B cell (primary cell): ENCODE measurements around the gene FAM107B. TPM values are rescaled to one million over a fixed set of nuclear protein-coding genes. Genes with fewer than 3 reads are reported as not detected.

Experiments used
- ATAC-seq: fragments of 200-7000 bp; cut with Tn5 transposase; one replicate; pipeline ENCODE4 v1.10.0; 2021; ENCODE audit warnings: low read depth, mild to moderate bottlenecking, moderate number of reproducible peaks, moderate library complexity
- CTCF ChIA-PET: fragments of 350-600 bp; sonication (Branson Sonifier 250); formaldehyde crosslinking; loops from one replicate; lab custom pipeline; 2021; ENCODE audit warnings: antibody characterized with exemption, inconsistent platforms; lab: Charles Lee
- POLR2A ChIA-PET: fragments of 350-600 bp; sonication (Branson Sonifier 250); formaldehyde crosslinking; loops from one replicate; lab custom pipeline; 2021; ENCODE audit warnings: antibody characterized with exemption; lab: Charles Lee
- DNase-seq: peaks from one replicate; pipeline ENCODE4 v3.0.0; 2013
- H2AFZ ChIP-seq: 2 replicates; pipeline ENCODE4 v1.6.1; 2012; ENCODE audit warnings: mild to moderate bottlenecking, low read depth, low read length; ENCODE audit not compliant: insufficient read depth, poor library complexity, severe bottlenecking
- H3K27ac ChIP-seq, 2 donors: 1 replicate in 1 of 2; 2 replicates in 1 of 2; pipeline ENCODE4 v1.5.1; 2012 to 2013; ENCODE audit warnings: low read length in 2 of 2, mild to moderate bottlenecking in 2 of 2, moderate library complexity in 1 of 2
- H3K27me3 ChIP-seq, 4 experiments: fragments of 200-600 bp in 1 of 4; sonication (generic) in 1 of 4; replicated peaks in 1 of 4; 1 replicate in 2 of 4; 2 replicates in 2 of 4; pipeline versions ENCODE4 v1.6.1 to v1.7.0; 2013 to 2016; ENCODE audit warnings: low read length in 3 of 4, mild to moderate bottlenecking in 2 of 4, mixed read lengths in 1 of 4, moderate library complexity in 1 of 4; ENCODE audit not compliant: insufficient read depth in 4 of 4, control insufficient read depth in 3 of 4; ENCODE audit errors: control extremely low read depth in 1 of 4
- H3K36me3 ChIP-seq, 2 experiments: replicated peaks in 1 of 2; 1 replicate in 1 of 2; 2 replicates in 1 of 2; pipeline versions ENCODE4 v1.6.1 to v1.7.1; 2013; ENCODE audit warnings: low read length in 1 of 2; ENCODE audit not compliant: insufficient read depth in 2 of 2, control insufficient read depth in 1 of 2; ENCODE audit errors: control extremely low read depth in 1 of 2, extremely low read depth in 1 of 2
- H3K4me1 ChIP-seq, 2 donors: fragments of 200-600 bp in 1 of 2; sonication (generic) in 1 of 2; 1 replicate in 1 of 2; 2 replicates in 1 of 2; pipeline versions ENCODE4 v1.5.1 to v1.6.1; 2013 to 2017; ENCODE audit warnings: low read length in 2 of 2; ENCODE audit not compliant: control insufficient read depth in 2 of 2, insufficient read depth in 2 of 2
- H3K4me2 ChIP-seq: replicated peaks from 2 replicates; pipeline ENCODE3; 2012; ENCODE audit warnings: mild to moderate bottlenecking, low read depth, low read length; ENCODE audit not compliant: poor library complexity, severe bottlenecking
- H3K4me3 ChIP-seq, 5 experiments: fragments of 200-600 bp in 1 of 5; sonication (generic) in 1 of 5; 1 replicate in 3 of 5; 2 replicates in 2 of 5; pipeline versions ENCODE4 v1.5.1 to v1.7.0; 2011 to 2016; ENCODE audit warnings: low read length in 4 of 5, mild to moderate bottlenecking in 4 of 5, low read depth in 2 of 5, control low read depth in 1 of 5, moderate library complexity in 1 of 5; ENCODE audit not compliant: insufficient read depth in 1 of 5; ENCODE audit errors: control extremely low read depth in 1 of 5, extremely low read depth in 1 of 5
- H3K79me2 ChIP-seq: fragments of 200-600 bp; sonication (generic); one replicate; pipeline ENCODE4 v1.6.0; 2016; ENCODE audit warnings: low read length; ENCODE audit not compliant: control insufficient read depth, insufficient read depth
- H3K9ac ChIP-seq: fragments of 200-600 bp; sonication (generic); 2 replicates; pipeline ENCODE4 v1.6.1; 2017; ENCODE audit warnings: mild to moderate bottlenecking, low read length, moderate library complexity
- H3K9me3 ChIP-seq, 3 donors: one replicate each; pipeline versions ENCODE4 v1.6.1 to v1.7.1; 2013; ENCODE audit warnings: low read length in 2 of 3; ENCODE audit not compliant: control insufficient read depth in 2 of 3, insufficient read depth in 1 of 3; ENCODE audit errors: control extremely low read depth in 1 of 3
- H4K20me1 ChIP-seq: 2 replicates; pipeline ENCODE4 v1.6.0; 2012; ENCODE audit warnings: mild to moderate bottlenecking, low read length; ENCODE audit not compliant: insufficient read depth, control insufficient read depth, poor library complexity, severe bottlenecking
- H3K27ac Mint-ChIP-seq: one replicate; pipeline ENCODE4 v1.8.0; 2021; ENCODE audit warnings: mixed read lengths
- H3K27me3 Mint-ChIP-seq: one replicate; pipeline ENCODE4 v1.8.0; 2021; ENCODE audit warnings: mixed read lengths
- H3K4me1 Mint-ChIP-seq: one replicate; pipeline ENCODE4 v1.8.0; 2021; ENCODE audit warnings: mixed read lengths
- H3K4me3 Mint-ChIP-seq: one replicate; pipeline ENCODE4 v1.8.0; 2021; ENCODE audit warnings: mixed read lengths
- H3K9me3 Mint-ChIP-seq: one replicate; pipeline ENCODE4 v1.8.0; 2022; ENCODE audit warnings: mixed read lengths; ENCODE audit not compliant: insufficient read depth
- EZH2 ChIP-seq: IDR thresholded peaks from 2 replicates; pipeline ENCODE4 v1.6.1; 2012; ENCODE audit warnings: borderline replicate concordance, low read depth, mild to moderate bottlenecking, moderate library complexity, low read length; ENCODE audit not compliant: insufficient read depth, poor library complexity, severe bottlenecking
- WGBS: methylation state at CpG from one replicate; pipeline ENCODE4 v1.1.5; 2013; ENCODE audit warnings: missing lambda C conversion rate; ENCODE audit not compliant: insufficient coverage; 5-methylcytosine and 5-hydroxymethylcytosine counted together
- intact Hi-C: fragments of 100-400 bp; cut with micrococcal nuclease; formaldehyde crosslinking; loops from one replicate; pipeline ENCODE4 v1.10.0; 2022
- polyA plus RNA-seq: library from polyadenylated mRNA; depleted of rRNA; stranded (reverse); fragments of >200 nt; gene quantifications from 2 replicates; pipeline ENCODE4 v1.2.3, GENCODE V29; 2012
- total RNA-seq, 2 donors: library from RNA; stranded (reverse); fragments of 120-200 nt in 1 of 2; gene quantifications; 1 replicate in 1 of 2; 2 replicates in 1 of 2; pipeline versions ENCODE4 v1.2.3 to v1.2.4, GENCODE V29; 2013 to 2022
- TF ChIP-seq, protein P1 (sequence below): fragments of 200-600 bp; IDR thresholded peaks from one replicate; pipeline ENCODE4 v1.8.0; 2022; ENCODE audit warnings: antibody characterized with exemption, mild to moderate bottlenecking

Gene FAM107B
- total and polyA plus RNA-seq, 2 donors (not counting 1 experiment from before 2014, with no cell fraction given): 31.9 to 318 TPM

DNA sequence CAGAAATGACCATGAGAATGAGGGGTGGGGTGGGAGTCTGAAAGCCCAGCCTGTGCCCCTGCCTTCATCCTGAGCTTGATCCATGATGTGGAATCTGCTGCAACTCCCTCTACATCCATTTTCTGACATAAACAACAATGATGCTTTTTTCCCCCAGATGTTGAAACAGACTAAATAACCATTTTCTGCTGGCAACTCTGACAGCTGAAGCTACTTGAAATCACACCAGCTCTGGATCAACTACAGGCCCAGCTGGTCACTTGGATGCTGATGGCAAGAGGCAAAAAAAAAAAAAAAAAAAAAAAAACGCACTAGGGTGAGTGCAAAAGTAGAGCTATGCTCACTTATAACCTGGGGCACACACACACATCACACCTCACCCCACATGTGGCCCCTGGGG, 74.2 kb downstream of the FAM107B start:
- TF ChIP-seq, protein P1, sequence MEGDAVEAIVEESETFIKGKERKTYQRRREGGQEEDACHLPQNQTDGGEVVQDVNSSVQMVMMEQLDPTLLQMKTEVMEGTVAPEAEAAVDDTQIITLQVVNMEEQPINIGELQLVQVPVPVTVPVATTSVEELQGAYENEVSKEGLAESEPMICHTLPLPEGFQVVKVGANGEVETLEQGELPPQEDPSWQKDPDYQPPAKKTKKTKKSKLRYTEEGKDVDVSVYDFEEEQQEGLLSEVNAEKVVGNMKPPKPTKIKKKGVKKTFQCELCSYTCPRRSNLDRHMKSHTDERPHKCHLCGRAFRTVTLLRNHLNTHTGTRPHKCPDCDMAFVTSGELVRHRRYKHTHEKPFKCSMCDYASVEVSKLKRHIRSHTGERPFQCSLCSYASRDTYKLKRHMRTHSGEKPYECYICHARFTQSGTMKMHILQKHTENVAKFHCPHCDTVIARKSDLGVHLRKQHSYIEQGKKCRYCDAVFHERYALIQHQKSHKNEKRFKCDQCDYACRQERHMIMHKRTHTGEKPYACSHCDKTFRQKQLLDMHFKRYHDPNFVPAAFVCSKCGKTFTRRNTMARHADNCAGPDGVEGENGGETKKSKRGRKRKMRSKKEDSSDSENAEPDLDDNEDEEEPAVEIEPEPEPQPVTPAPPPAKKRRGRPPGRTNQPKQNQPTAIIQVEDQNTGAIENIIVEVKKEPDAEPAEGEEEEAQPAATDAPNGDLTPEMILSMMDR: no peak
- no peak for TF ChIP-seq EZH2
- Histone ChIP-seq H3K4me2 (no peak overlapping the region), H3K9me3 (peaks cover 0 to 6% (median 0%) of the 10 kb centered on the region in 3 donors), H3K4me1 (peaks cover 7 to 11% of the 10 kb centered on the region in 2 donors), H4K20me1 (no peaks in the 10 kb centered on the region), H3K36me3 (no peaks in the 10 kb centered on the region), H3K27ac (no peak overlapping the region), H3K4me3 (no peak overlapping the region), H3K27me3 (no peaks in the 10 kb centered on the region), H3K79me2 (no peaks in the 10 kb centered on the region), H2AFZ (no peak overlapping the region), H3K9ac (no peak overlapping the region)
- CTCF ChIA-PET: interaction anchor here (0.6 to 1.4 kb wide), 4 partner anchors 10 to 157 kb away, joined by 3 to 5 read pairs (median 4); no protein-coding TSS in a partner anchor
- Mint-ChIP-seq H3K27ac (no peak overlapping the region), H3K27me3 (no peaks in the 10 kb centered on the region), H3K4me3 (no peak overlapping the region), H3K4me1 (peaks cover 7% of the 10 kb centered on the region), H3K9me3 (no peaks in the 10 kb centered on the region)
- intact Hi-C loops: no loop called here
- WGBS: no CpG with 5 or more reads among the region's 1 CpG
- ATAC-seq: no peak
- no peak for DNase-seq
- POLR2A ChIA-PET: no interaction called here

DNA sequence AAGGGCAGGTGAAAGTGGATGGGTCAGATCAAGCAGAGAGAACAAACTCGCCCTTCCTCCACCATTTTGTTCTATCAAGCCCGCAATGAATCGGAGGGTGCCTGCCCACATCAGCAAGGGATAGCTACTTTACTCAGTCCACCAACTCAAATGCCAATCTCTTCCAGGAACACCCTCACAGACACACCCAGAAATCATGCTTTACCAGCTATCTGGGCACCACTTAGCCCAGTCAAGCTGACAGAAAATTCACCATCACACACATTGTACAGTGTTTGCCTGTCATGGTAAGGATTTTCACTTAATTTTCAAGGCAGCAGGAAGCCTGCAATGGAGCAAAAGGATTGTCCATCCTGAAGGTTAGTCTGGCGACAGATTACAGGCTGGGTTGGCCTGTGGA, 75.2 kb downstream of the FAM107B start:
- no peak for DNase-seq
- TF ChIP-seq, protein P1: no peak
- TF ChIP-seq EZH2: no peak
- CTCF ChIA-PET: no interaction called here

More for the DNA sequence above, 75.2 kb downstream of the FAM107B start:
- intact Hi-C loops: no loop called here
- H3K4me1 ChIP-seq: peaks cover 0 to 6% of the 10 kb centered on the region in 2 donors
- H3K27me3 Mint-ChIP-seq: no peaks in the 10 kb centered on the region
- POLR2A ChIA-PET: no interaction called here
- H3K36me3 ChIP-seq: no peaks in the 10 kb centered on the region
- H2AFZ ChIP-seq: no peak overlapping the region
- no peak overlapping the region for H3K4me3 ChIP-seq
- no peak overlapping the region for H3K27ac Mint-ChIP-seq
- H3K9me3 Mint-ChIP-seq: no peaks in the 10 kb centered on the region
- H3K79me2 ChIP-seq: no peaks in the 10 kb centered on the region
- no peak overlapping the region for H3K4me2 ChIP-seq
- peaks cover 3% of the 10 kb centered on the region for H3K4me1 Mint-ChIP-seq
- H3K4me3 Mint-ChIP-seq: no peak overlapping the region
- no peak overlapping the region for H3K27ac ChIP-seq
- H3K9ac ChIP-seq: no peak overlapping the region
- no peak for ATAC-seq
- no peaks in the 10 kb centered on the region for H3K27me3 ChIP-seq
- H4K20me1 ChIP-seq: no peaks in the 10 kb centered on the region
- WGBS: 100% methylated on average over 2 of the region's 4 CpGs
- H3K9me3 ChIP-seq: peaks cover 0 to 6% (median 0%) of the 10 kb centered on the region in 3 donors
